A549 (cell line): ENCODE measurements around the gene GAS7. TPM values are rescaled to one million over a fixed set of nuclear protein-coding genes. Genes with fewer than 3 reads are reported as not detected.

Source experiments
- ATAC-seq, 2 experiments: fragments of 200-7000 bp in 1 of 2; fragments of >200 bp in 1 of 2; cut with Nextera tagmentation in 1 of 2; cut with Tn5 transposase in 1 of 2; 3 replicates each; pipeline versions ENCODE4 v1.8.0 to v1.9.1; 2018 to 2020; ENCODE audit warnings: mild to moderate bottlenecking in 1 of 2, moderate library complexity in 1 of 2
- CTCF ChIA-PET: fragments of 300-600 bp; sonication (Branson Sonifier 250); formaldehyde crosslinking; extraction: SDS; loops from one replicate; lab custom pipeline; 2021; ENCODE audit warnings: antibody characterized with exemption, inconsistent platforms; lab: Yijun Ruan, JAX
- POLR2A ChIA-PET: fragments of 350-600 bp; formaldehyde crosslinking; extraction: SDS; loops from one replicate; lab custom pipeline; 2021; ENCODE audit warnings: antibody characterized with exemption, inconsistent platforms; lab: Yijun Ruan, JAX
- DNase-seq, 2 experiments: peaks; one replicate each; pipeline versions ENCODE4 v3.0.0 to v3.0.0-alpha.2; 2011 to 2016; ENCODE audit warnings: low read depth in 1 of 2, low spot score in 1 of 2
- FAIRE-seq: peaks from 2 replicates; lab custom pipeline; 2011; peaks lifted over from hg19 to GRCh38; lab: Jason Lieb, UNC
- H3K27ac ChIP-seq, 2 experiments: fragments of >200 bp; sonication (Bioruptor Twin); formaldehyde crosslinking; 3 replicates each; pipeline ENCODE4 v1.5.1; 2016 to 2017
- H3K4me1 ChIP-seq: fragments of >200 bp; sonication (Bioruptor Twin); formaldehyde crosslinking; 3 replicates; pipeline ENCODE4 v1.6.1; 2016
- H3K4me2 ChIP-seq: fragments of >200 bp; sonication (Bioruptor Twin); formaldehyde crosslinking; 3 replicates; pipeline ENCODE4 v1.6.1; 2016
- H3K4me3 ChIP-seq: fragments of >200 bp; sonication (Bioruptor Twin); formaldehyde crosslinking; 3 replicates; pipeline ENCODE4 v1.5.1; 2016
- H3K9me3 ChIP-seq: fragments of >200 bp; sonication (Bioruptor Twin); formaldehyde crosslinking; 3 replicates; pipeline ENCODE4 v1.6.1; 2016
- CBX2 ChIP-seq: fragments of 200-600 bp; sonication (generic); IDR thresholded peaks from 2 replicates; pipeline ENCODE4 v1.6.1; 2016; ENCODE audit warnings: low read depth, mild to moderate bottlenecking, borderline replicate concordance
- EHMT2 ChIP-seq: fragments of 200-600 bp; sonication (generic); IDR thresholded peaks from 2 replicates; pipeline ENCODE4 v1.6.1; 2016; ENCODE audit warnings: antibody characterized with exemption, low read depth, mild to moderate bottlenecking, moderate library complexity
- EP300 ChIP-seq, 2 experiments: fragments of >200 bp; sonication (Bioruptor Twin); formaldehyde crosslinking; IDR thresholded peaks; 2 replicates in 1 of 2; 3 replicates in 1 of 2; pipeline ENCODE4 v1.6.1; 2016 to 2017
- HOXB5 ChIP-seq: fragments of 250-450 bp; sonication (Bioruptor Pico); IDR thresholded peaks from 2 replicates; pipeline ENCODE4 v1.5.0; 2020; ENCODE audit warnings: mild to moderate bottlenecking, moderate library complexity
- KDM1A ChIP-seq: fragments of 200-600 bp; sonication (generic); IDR thresholded peaks from 2 replicates; pipeline ENCODE4 v1.6.1; 2016; ENCODE audit warnings: low read depth, mild to moderate bottlenecking
- KDM5A ChIP-seq: fragments of 200-600 bp; sonication (generic); IDR thresholded peaks from 2 replicates; pipeline ENCODE4 v1.6.1; 2016; ENCODE audit warnings: antibody characterized with exemption, mild to moderate bottlenecking
- MYC ChIP-seq: IDR thresholded peaks from 2 replicates; pipeline ENCODE4 v1.6.1; 2012; ENCODE audit warnings: mild to moderate bottlenecking, inconsistent platforms, low read length, improper control_type of control experiment, borderline replicate concordance
- NPAS2 ChIP-seq: fragments of 250-450 bp; sonication (Bioruptor Pico); IDR thresholded peaks from 2 replicates; pipeline ENCODE4 v1.8.0; 2022; ENCODE audit warnings: mild to moderate bottlenecking, moderate library complexity, borderline replicate concordance
- NR3C1 ChIP-seq: fragments of >200 bp; sonication (Bioruptor Twin); formaldehyde crosslinking; IDR thresholded peaks from 3 replicates; pipeline ENCODE4 v1.6.1; 2017
- PHF8 ChIP-seq: fragments of 200-600 bp; sonication (generic); IDR thresholded peaks from 2 replicates; pipeline ENCODE4 v1.6.1; 2016; ENCODE audit warnings: low read depth, mild to moderate bottlenecking, antibody characterized with exemption, moderate library complexity, borderline replicate concordance
- RCOR1 ChIP-seq: fragments of 150-350 bp; IDR thresholded peaks from 2 replicates; pipeline ENCODE4 v1.6.1; 2014; ENCODE audit warnings: antibody characterized with exemption, low read length, low read depth
- SMC3 ChIP-seq: fragments of >200 bp; sonication (Bioruptor Twin); formaldehyde crosslinking; IDR thresholded peaks from 3 replicates; pipeline ENCODE4 v1.6.1; 2018; ENCODE audit warnings: inconsistent platforms
- TFCP2L1 ChIP-seq: fragments of 250-450 bp; sonication (Bioruptor Pico); IDR thresholded peaks from 2 replicates; pipeline ENCODE4 v1.5.0; 2021; ENCODE audit warnings: mild to moderate bottlenecking
- USF2 ChIP-seq: fragments of 450-650 bp; IDR thresholded peaks from 2 replicates; pipeline ENCODE4 v1.6.1; 2014; ENCODE audit warnings: antibody characterized with exemption
- ZNF302 ChIP-seq: fragments of 250-450 bp; sonication (Bioruptor Pico); IDR thresholded peaks from 2 replicates; pipeline ENCODE4 v1.9.0; 2021; ENCODE audit warnings: inconsistent platforms, mild to moderate bottlenecking, moderate library complexity
- ZSCAN20 ChIP-seq: fragments of 250-450 bp; sonication (Bioruptor Pico); IDR thresholded peaks from 2 replicates; pipeline ENCODE4 v1.8.0; 2022; ENCODE audit warnings: mild to moderate bottlenecking, moderate library complexity
- WGBS: methylation state at CpG from one replicate; pipeline ENCODE4 v1.1.6; 2017; ENCODE audit errors: missing lambda C conversion rate; 5-methylcytosine and 5-hydroxymethylcytosine counted together
- polyA plus RNA-seq, 4 experiments: library from polyadenylated mRNA; depleted of rRNA in 3 of 4; stranded (reverse); fragments of >200 nt; fragmentation: RNase III in 1 of 4; extraction: RNeasy Plus Mini Kit Qiagen cat#74134 plus additional on column Dnase treatment in 1 of 4; gene quantifications; 2 replicates in 3 of 4; 3 replicates in 1 of 4; pipeline ENCODE4 v1.2.3, GENCODE V29; 2011 to 2017
- TF ChIP-seq, protein P1 (sequence below): fragments of 200-600 bp; sonication (generic); IDR thresholded peaks from 2 replicates; pipeline ENCODE4 v1.6.1; 2016; ENCODE audit warnings: antibody characterized with exemption, mild to moderate bottlenecking, moderate library complexity
- TF ChIP-seq, protein P2 (sequence below): fragments of 150-350 bp; IDR thresholded peaks from 2 replicates; pipeline ENCODE4 v1.6.1; 2014; ENCODE audit warnings: low read depth, mild to moderate bottlenecking, low read length

GAS7 gene
- polyA plus RNA-seq, 2 of the 4 experiments (the other 2 are of a cell fraction), result 1.3 to 1.5 TPM

- TF ChIP-seq SMC3 (no peak), ZNF302 (CRISPR knock-in tag) (no peak), CBX2 (no peak)
Measured at GRCh38 chr17:10241781-10242180, 43.4 kb upstream of the GAS7 start (continued).

- FAIRE-seq, result peak; percentile 39
- DNase-seq, result no peak
- Histone ChIP-seq H3K4me3 (no peak overlapping the region), H3K27ac (no peak overlapping the region), H3K4me2 (no peak overlapping the region), H3K4me1 (no peaks in the 10 kb centered on the region), H3K9me3 (0 out of 3 replicates have a peak, but pooled peaks cover 2% of the 10 kb centered on the region)
- WGBS, result 3% methylated on average over 2 of the region's 2 CpGs
- ATAC-seq, result no peak
- TF ChIP-seq, protein P1, sequence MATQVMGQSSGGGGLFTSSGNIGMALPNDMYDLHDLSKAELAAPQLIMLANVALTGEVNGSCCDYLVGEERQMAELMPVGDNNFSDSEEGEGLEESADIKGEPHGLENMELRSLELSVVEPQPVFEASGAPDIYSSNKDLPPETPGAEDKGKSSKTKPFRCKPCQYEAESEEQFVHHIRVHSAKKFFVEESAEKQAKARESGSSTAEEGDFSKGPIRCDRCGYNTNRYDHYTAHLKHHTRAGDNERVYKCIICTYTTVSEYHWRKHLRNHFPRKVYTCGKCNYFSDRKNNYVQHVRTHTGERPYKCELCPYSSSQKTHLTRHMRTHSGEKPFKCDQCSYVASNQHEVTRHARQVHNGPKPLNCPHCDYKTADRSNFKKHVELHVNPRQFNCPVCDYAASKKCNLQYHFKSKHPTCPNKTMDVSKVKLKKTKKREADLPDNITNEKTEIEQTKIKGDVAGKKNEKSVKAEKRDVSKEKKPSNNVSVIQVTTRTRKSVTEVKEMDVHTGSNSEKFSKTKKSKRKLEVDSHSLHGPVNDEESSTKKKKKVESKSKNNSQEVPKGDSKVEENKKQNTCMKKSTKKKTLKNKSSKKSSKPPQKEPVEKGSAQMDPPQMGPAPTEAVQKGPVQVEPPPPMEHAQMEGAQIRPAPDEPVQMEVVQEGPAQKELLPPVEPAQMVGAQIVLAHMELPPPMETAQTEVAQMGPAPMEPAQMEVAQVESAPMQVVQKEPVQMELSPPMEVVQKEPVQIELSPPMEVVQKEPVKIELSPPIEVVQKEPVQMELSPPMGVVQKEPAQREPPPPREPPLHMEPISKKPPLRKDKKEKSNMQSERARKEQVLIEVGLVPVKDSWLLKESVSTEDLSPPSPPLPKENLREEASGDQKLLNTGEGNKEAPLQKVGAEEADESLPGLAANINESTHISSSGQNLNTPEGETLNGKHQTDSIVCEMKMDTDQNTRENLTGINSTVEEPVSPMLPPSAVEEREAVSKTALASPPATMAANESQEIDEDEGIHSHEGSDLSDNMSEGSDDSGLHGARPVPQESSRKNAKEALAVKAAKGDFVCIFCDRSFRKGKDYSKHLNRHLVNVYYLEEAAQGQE, result no peak
- TF ChIP-seq NR3C1 (no peak), NPAS2 (CRISPR knock-in tag) (no peak), ZSCAN20 (no peak), EP300 (IDR thresholded peaks at IDR 0.05) (no peak), USF2 (no peak), KDM1A (no peak)
- POLR2A ChIA-PET, result no interaction called here
- CTCF ChIA-PET, result interaction anchor here (1.5 kb wide), 1 partner anchor 12 kb away, joined by 7 read pairs; no protein-coding TSS in a partner anchor
Measured at GRCh38 chr17:10238661-10239060, 40.3 kb upstream of the GAS7 start.

GRCh38 chr17:10234033-10234432 lies 35.6 kb upstream of the GAS7 start:
- ATAC-seq, result no peak

More at GRCh38 chr17:10234033-10234432, 35.6 kb upstream of the GAS7 start:
- no peak for FAIRE-seq
- WGBS, result 20% methylated on average over 5 of the region's 5 CpGs
- POLR2A ChIA-PET, result no interaction called here
- Histone ChIP-seq H3K4me1 (no peaks in the 10 kb centered on the region), H3K9me3 (peaks cover 13% of the 10 kb centered on the region; the same call in 2 of the 3 replicates), H3K27ac (no peak overlapping the region), H3K4me3 (no peak overlapping the region), H3K4me2 (no peak overlapping the region)
- DNase-seq, result no peak
- CTCF ChIA-PET, result interaction anchor here (1.1 to 1.5 kb wide), 2 partner anchors 14 to 253 kb away, joined by 3 to 5 read pairs; no protein-coding TSS in a partner anchor
- TF ChIP-seq KDM5A, result no peak
- no peak for TF ChIP-seq MYC
- TF ChIP-seq TFCP2L1 (CRISPR knock-in tag), result no peak
- no peak for TF ChIP-seq EHMT2
- TF ChIP-seq USF2, result no peak
- TF ChIP-seq PHF8, result no peak
- no peak for TF ChIP-seq RCOR1
- TF ChIP-seq, protein P2, sequence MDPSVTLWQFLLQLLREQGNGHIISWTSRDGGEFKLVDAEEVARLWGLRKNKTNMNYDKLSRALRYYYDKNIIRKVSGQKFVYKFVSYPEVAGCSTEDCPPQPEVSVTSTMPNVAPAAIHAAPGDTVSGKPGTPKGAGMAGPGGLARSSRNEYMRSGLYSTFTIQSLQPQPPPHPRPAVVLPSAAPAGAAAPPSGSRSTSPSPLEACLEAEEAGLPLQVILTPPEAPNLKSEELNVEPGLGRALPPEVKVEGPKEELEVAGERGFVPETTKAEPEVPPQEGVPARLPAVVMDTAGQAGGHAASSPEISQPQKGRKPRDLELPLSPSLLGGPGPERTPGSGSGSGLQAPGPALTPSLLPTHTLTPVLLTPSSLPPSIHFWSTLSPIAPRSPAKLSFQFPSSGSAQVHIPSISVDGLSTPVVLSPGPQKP, result no peak
- no peak for TF ChIP-seq HOXB5 (CRISPR knock-in tag)
